HEK293T (cell line): ENCODE results near the gene NOS1.

Experiments
- ARNT ChIP-seq: fragments of 450-650 bp; IDR thresholded peaks from 2 replicates; pipeline ENCODE4 v1.6.1; 2017; ENCODE audit warnings: mild to moderate bottlenecking
- BHLHE40 ChIP-seq: fragments of 450-650 bp; IDR thresholded peaks from 2 replicates; pipeline ENCODE4 v1.6.1; 2016; ENCODE audit warnings: mild to moderate bottlenecking, moderate library complexity, borderline replicate concordance
- ELF4 ChIP-seq: fragments of 450-650 bp; IDR thresholded peaks from 2 replicates; pipeline ENCODE4 v1.6.1; 2017; ENCODE audit warnings: antibody characterized with exemption
- FOXA1 ChIP-seq: fragments of 450-650 bp; IDR thresholded peaks from 2 replicates; pipeline ENCODE4 v1.6.1; 2016; ENCODE audit warnings: mild to moderate bottlenecking
- FOXK2 ChIP-seq: fragments of 450-650 bp; IDR thresholded peaks from 2 replicates; pipeline ENCODE4 v1.6.1; 2016; ENCODE audit warnings: mild to moderate bottlenecking
- FOXM1 ChIP-seq: fragments of 450-650 bp; IDR thresholded peaks from 2 replicates; pipeline ENCODE4 v1.6.1; 2017; ENCODE audit warnings: mild to moderate bottlenecking, borderline replicate concordance
- HDGF ChIP-seq: fragments of 450-650 bp; IDR thresholded peaks from 2 replicates; pipeline ENCODE4 v1.6.1; 2017; ENCODE audit warnings: antibody characterized with exemption, borderline replicate concordance
- LEF1 ChIP-seq: fragments of 450-650 bp; IDR thresholded peaks from 2 replicates; pipeline ENCODE4 v1.6.1; 2017; ENCODE audit warnings: mild to moderate bottlenecking, borderline replicate concordance
- NFRKB ChIP-seq: fragments of 450-650 bp; IDR thresholded peaks from 2 replicates; pipeline ENCODE4 v1.6.1; 2016; ENCODE audit warnings: mild to moderate bottlenecking, moderate library complexity
- PKNOX1 ChIP-seq: fragments of 450-650 bp; IDR thresholded peaks from 2 replicates; pipeline ENCODE4 v1.6.1; 2016
- SP1 ChIP-seq: fragments of 450-650 bp; IDR thresholded peaks from 2 replicates; pipeline ENCODE4 v1.6.1; 2017
- TARDBP ChIP-seq: fragments of 450-650 bp; IDR thresholded peaks from 2 replicates; pipeline ENCODE4 v1.6.1; 2016
- ZNF384 ChIP-seq: fragments of 450-650 bp; IDR thresholded peaks from 2 replicates; pipeline ENCODE4 v1.6.1; 2016

- TF ChIP-seq PKNOX1 (no peak), BHLHE40 (no peak), ARNT (no peak), SP1 (no peak), FOXM1 (no peak), FOXA1 (no peak), HDGF (no peak), TARDBP (no peak), FOXK2 (no peak), LEF1 (no peak), NFRKB (no peak), ELF4 (no peak), ZNF384 (no peak)
Measured at GRCh38 chr12:117210266-117210918, 151.0 kb downstream of the NOS1 start.
